ENCODE results near the gene ITPR1. TPM values are rescaled to one million over a fixed set of nuclear protein-coding genes. Genes with fewer than 3 reads are reported as not detected.

The ITPR1 gene
- total RNA-seq, 2 experiments from 2014 or later, result 74.3 to 76.2 TPM

DNA sequence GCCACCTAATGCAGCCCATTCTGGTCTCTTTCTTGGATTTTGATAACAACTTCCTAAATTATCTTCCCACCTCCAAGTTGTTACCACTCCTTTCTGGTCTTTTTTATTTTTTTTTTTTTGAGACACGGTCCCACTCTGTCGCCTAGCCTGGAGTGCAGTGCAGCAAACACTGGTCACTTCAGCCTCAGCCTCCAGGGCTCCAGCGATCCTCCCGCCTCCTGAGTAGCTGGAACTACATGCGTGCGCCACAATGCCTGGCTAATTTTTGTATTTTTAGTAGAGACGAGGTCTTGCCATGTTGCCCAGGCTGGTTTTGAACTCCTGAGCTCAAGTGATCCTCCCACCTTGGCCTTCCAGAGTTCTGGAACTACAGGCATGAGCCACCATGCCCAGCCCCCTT, 393.3 kb downstream of the ITPR1 start:
- POLR2A ChIA-PET, result interaction anchor here (0.6 to 1.0 kb wide), 2 partner anchors 92 to 291 kb away, joined by 3 to 4 read pairs; no protein-coding TSS in a partner anchor
- DNase-seq (no peak), ATAC-seq (ENCODE audit: low read depth) (no peak)
- H3K4me1 Mint-ChIP-seq, result peaks cover 32% of the 10 kb centered on the region
- H3K27me3 Mint-ChIP-seq, result no peaks in the 10 kb centered on the region
- H3K4me3 Mint-ChIP-seq, result no peak overlapping the region
- H3K27ac Mint-ChIP-seq, result no peak overlapping the region
- peaks cover 3% of the 10 kb centered on the region for H3K9me3 Mint-ChIP-seq
- H3K36me3 Mint-ChIP-seq, result peaks cover 13% of the 10 kb centered on the region

- DNase-seq (no peak), ATAC-seq (ENCODE audit: low read depth) (no peak)
- Mint-ChIP-seq H3K27ac (no peak overlapping the region), H3K4me1 (peaks cover 32% of the 10 kb centered on the region), H3K27me3 (no peaks in the 10 kb centered on the region), H3K36me3 (peaks cover 15% of the 10 kb centered on the region), H3K9me3 (peaks cover 3% of the 10 kb centered on the region), H3K4me3 (no peak overlapping the region)
- POLR2A ChIA-PET, result interaction anchor here (0.8 to 1.0 kb wide), 2 partner anchors 54 to 91 kb away, joined by 3 to 4 read pairs; no protein-coding TSS in a partner anchor
Observed at GRCh38 chr3:4887177-4887576, 394.0 kb downstream of the ITPR1 start.

- H3K36me3 Mint-ChIP-seq, result peaks cover 15% of the 10 kb centered on the region
- H3K9me3 Mint-ChIP-seq, result peaks cover 3% of the 10 kb centered on the region
- ATAC-seq (ENCODE audit: low read depth), result peak; percentile 95
- POLR2A ChIA-PET, result interaction anchor here (0.8 to 2.6 kb wide), 4 partner anchors 53 to 91 kb away, joined by 4 to 10 read pairs (median 6); partner anchors contain the start of gene BHLHE40
- H3K27ac Mint-ChIP-seq, result peak overlapping the region; percentile 94
- DNase-seq, result peak; percentile 54
- H3K4me1 Mint-ChIP-seq, result peaks cover 32% of the 10 kb centered on the region
- H3K4me3 Mint-ChIP-seq, result peak overlapping the region; percentile 49
- H3K27me3 Mint-ChIP-seq, result no peaks in the 10 kb centered on the region
Observed at GRCh38 chr3:4888913-4889846, 396.0 kb downstream of the ITPR1 start.

GRCh38 chr3:4889896-4890295, 396.7 kb downstream of the ITPR1 start:
- Mint-ChIP-seq H3K4me3 (peak overlapping the region; percentile 49), H3K27me3 (no peaks in the 10 kb centered on the region), H3K36me3 (peaks cover 15% of the 10 kb centered on the region), H3K27ac (peak overlapping the region; percentile 94), H3K9me3 (peaks cover 3% of the 10 kb centered on the region), H3K4me1 (peaks cover 32% of the 10 kb centered on the region)
- ATAC-seq (ENCODE audit: low read depth), result no peak
- DNase-seq, result no peak
- POLR2A ChIA-PET, result interaction anchor here (0.8 to 2.6 kb wide), 4 partner anchors 54 to 90 kb away, joined by 4 to 10 read pairs (median 6); partner anchors contain the start of gene BHLHE40

DNA sequence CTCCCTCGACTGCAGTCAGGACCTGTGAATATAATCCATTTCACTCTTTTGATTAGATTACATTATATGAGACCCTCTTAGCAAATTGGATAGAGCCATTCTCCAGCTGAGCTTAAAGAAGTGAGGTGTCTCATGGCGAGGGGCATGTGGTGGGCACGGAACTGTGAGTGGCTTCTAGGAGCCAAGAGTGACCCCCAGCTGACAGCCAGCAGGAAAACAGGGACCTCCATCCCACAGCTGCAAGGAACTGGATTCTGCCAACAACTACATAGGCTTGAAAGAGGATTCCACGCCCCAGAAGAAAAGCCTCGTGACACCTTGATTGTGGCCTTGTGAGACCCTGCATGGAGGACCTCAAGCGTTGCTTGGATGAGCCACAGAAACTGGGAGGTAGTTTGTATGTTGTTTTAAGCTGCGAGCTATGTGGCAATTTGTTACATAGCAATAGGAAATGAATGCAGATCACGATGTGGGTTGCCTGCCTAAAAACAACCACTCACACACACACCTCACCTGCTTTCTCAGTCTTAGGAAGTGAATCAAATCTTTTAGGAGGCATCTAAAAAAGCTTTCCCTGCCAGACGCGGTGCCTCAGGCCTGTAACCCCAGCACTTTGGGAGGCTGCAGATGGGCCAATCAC, 401.9 kb downstream of the ITPR1 start:
- Mint-ChIP-seq H3K4me3 (no peak overlapping the region), H3K36me3 (peaks cover 9% of the 10 kb centered on the region), H3K27ac (no peak overlapping the region), H3K4me1 (peaks cover 24% of the 10 kb centered on the region), H3K9me3 (peaks cover under 1% of the 10 kb centered on the region), H3K27me3 (no peaks in the 10 kb centered on the region)
- DNase-seq, result no peak
- POLR2A ChIA-PET, result interaction anchor here (1.0 kb wide), 1 partner anchor 85 kb away, joined by 5 read pairs; no protein-coding TSS in a partner anchor
- ATAC-seq (ENCODE audit: low read depth), result no peak

DNA sequence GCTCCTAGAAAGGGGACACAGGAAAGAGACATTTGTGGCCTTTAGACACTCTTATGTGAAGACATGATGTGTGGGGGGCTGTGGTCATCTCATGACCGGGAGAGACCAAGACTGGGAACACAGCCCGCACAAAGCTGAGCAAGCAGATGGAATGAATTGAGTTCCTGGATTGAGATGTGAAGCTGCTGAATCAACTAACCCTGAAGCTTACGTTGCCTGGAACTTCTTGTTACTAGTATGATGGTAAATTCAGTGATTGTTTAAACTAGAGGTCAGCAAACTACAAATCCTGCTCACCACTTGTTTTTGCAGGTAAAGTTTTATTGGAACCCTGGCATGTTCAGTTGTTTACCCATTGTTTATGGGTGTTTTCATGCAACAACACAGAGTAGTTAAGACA, 402.7 kb downstream of the ITPR1 start:
- H3K27ac Mint-ChIP-seq, result no peak overlapping the region
- H3K27me3 Mint-ChIP-seq, result no peaks in the 10 kb centered on the region
- POLR2A ChIA-PET, result interaction anchor here (1.0 kb wide), 1 partner anchor 85 kb away, joined by 5 read pairs; no protein-coding TSS in a partner anchor
- peaks cover 12% of the 10 kb centered on the region for H3K36me3 Mint-ChIP-seq
- no peak for DNase-seq
- peaks cover 3% of the 10 kb centered on the region for H3K9me3 Mint-ChIP-seq
- ATAC-seq (ENCODE audit: low read depth), result no peak
- H3K4me1 Mint-ChIP-seq, result peaks cover 28% of the 10 kb centered on the region
- H3K4me3 Mint-ChIP-seq, result no peak overlapping the region

Other genes starting within 250 kb of the ITPR1 start
- gene SETMAR, start 190.0 kb upstream of the ITPR1 start, total RNA-seq, result 10 to 100 TPM in 1 of 2 experiments, 1 to 10 TPM in 1; 10.0 to 11.3 TPM
- gene SUMF1, start 26.1 kb upstream of the ITPR1 start, total RNA-seq, result 10 to 100 TPM in 1 of 2 experiments, 1 to 10 TPM in 1; 9.1 to 13.7 TPM

Data from activated naive CD8-positive, alpha-beta T cell treated with anti-CD3 and anti-CD28 coated beads, Interleukin-2, amount 10 ng/mL, durations not matched to agents 7 days and 5 days (primary cell).